GM06990 (cell line): ENCODE data around the gene CMTM2.
A peak's percentile ranks its signal among the peaks of the same experiment; 100 is the strongest.

ENCODE experiments used
- DNase-seq: peaks from one replicate; pipeline ENCODE4 v3.0.0-alpha.2; 2011; ENCODE audit not compliant: insufficient read length; ENCODE audit errors: extremely low read depth
- H3K27me3 ChIP-seq: replicated peaks from 2 replicates; pipeline ENCODE4 v1.6.0; 2011; ENCODE audit warnings: low read length; ENCODE audit not compliant: control insufficient read depth, insufficient read depth
- H3K36me3 ChIP-seq: 2 replicates; pipeline ENCODE4 v1.5.1; 2011; ENCODE audit warnings: low read length; ENCODE audit not compliant: control insufficient read depth, insufficient read depth
- H3K4me3 ChIP-seq: replicated peaks from 2 replicates; pipeline ENCODE4 v1.5.1; 2011; ENCODE audit warnings: low read depth, mild to moderate bottlenecking, control low read depth, low read length
- TF ChIP-seq, protein P1 (sequence below): IDR thresholded peaks from 2 replicates; pipeline ENCODE4 v1.5.1; 2011; ENCODE audit warnings: low read length, control low read depth, mild to moderate bottlenecking, inconsistent platforms; ENCODE audit not compliant: insufficient read depth, poor library complexity, severe bottlenecking

CMTM2 gene

DNA sequence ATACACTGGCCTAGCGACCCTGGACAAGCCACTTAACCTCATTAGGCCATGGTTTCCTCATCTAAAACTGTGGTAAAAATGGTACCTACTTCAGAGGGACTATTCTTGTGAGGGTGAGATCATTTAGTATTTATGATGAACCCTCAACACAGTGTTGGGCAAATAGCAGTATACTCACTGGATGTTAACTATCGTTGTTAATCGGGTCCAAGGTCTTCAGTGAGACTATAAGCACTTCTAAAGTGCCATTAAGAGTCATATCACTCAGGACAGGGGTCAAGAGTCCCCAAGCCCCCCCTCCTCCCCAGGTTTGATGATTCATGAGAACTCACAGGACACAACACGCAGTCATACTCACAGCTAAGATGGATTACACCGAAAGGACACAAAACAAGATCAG lies 40.4 kb upstream of the CMTM2 start:
- DNase-seq = no peak
- Histone ChIP-seq H3K27me3 (no peaks in the 10 kb centered on the region), H3K36me3 (no peaks in the 10 kb centered on the region), H3K4me3 (no peak overlapping the region)
- TF ChIP-seq, protein P1, sequence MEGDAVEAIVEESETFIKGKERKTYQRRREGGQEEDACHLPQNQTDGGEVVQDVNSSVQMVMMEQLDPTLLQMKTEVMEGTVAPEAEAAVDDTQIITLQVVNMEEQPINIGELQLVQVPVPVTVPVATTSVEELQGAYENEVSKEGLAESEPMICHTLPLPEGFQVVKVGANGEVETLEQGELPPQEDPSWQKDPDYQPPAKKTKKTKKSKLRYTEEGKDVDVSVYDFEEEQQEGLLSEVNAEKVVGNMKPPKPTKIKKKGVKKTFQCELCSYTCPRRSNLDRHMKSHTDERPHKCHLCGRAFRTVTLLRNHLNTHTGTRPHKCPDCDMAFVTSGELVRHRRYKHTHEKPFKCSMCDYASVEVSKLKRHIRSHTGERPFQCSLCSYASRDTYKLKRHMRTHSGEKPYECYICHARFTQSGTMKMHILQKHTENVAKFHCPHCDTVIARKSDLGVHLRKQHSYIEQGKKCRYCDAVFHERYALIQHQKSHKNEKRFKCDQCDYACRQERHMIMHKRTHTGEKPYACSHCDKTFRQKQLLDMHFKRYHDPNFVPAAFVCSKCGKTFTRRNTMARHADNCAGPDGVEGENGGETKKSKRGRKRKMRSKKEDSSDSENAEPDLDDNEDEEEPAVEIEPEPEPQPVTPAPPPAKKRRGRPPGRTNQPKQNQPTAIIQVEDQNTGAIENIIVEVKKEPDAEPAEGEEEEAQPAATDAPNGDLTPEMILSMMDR = no peak

GRCh38 chr16:66539623-66540469 lies 39.4 kb upstream of the CMTM2 start:
- no peaks in the 10 kb centered on the region for H3K36me3 ChIP-seq
- TF ChIP-seq, protein P1 = no peak
- H3K27me3 ChIP-seq = no peaks in the 10 kb centered on the region
- peak; percentile 40 for DNase-seq
- no peak overlapping the region for H3K4me3 ChIP-seq

- no peaks in the 10 kb centered on the region for H3K27me3 ChIP-seq
- no peak for DNase-seq
- H3K4me3 ChIP-seq = no peak overlapping the region
- TF ChIP-seq, protein P1 = no peak
- no peaks in the 10 kb centered on the region for H3K36me3 ChIP-seq
Measured at GRCh38 chr16:66541388-66542355, 37.6 kb upstream of the CMTM2 start.

DNA sequence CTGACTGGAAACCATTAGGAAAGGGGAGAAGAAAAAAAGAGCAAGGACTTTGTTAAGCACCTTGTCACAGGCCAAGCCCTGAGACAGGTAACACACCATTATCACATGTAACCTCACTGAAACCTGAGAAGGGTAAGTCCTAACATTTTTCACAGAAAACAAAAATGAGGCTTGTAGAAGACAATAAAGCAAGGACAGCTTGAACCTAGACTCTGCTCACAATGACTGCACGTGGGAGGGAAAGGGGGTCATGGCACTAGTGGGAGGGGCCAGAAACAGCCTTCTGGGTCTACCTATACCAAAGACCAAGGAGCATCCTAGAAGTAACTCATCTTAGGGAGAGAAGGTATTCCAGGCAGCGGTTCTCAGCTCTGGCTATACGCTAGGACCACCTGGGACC lies 36.9 kb upstream of the CMTM2 start:
- TF ChIP-seq, protein P1 = no peak
- Histone ChIP-seq H3K27me3 (no peaks in the 10 kb centered on the region), H3K36me3 (no peaks in the 10 kb centered on the region), H3K4me3 (no peak overlapping the region)
- DNase-seq = no peak

DNA sequence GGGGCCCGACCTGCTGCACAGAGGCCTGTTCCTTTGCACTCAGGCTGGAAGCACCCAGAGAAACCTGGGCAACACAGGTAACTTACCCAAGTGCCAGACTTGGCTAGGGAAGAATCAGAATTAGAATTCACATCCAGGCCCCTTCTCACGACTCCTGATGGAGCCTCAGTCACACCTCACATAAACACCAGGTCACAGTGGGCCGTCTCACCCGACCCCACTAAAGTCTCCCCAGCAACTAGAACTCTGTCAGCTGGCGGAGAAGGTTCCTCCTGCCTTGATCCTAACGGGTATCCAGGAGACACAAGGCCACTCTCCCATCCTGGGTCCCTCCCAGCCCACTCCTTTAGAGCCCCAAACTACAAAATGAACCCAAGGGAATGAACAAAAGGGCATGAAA lies 35.7 kb upstream of the CMTM2 start:
- TF ChIP-seq, protein P1 = no peak
- no peak overlapping the region for H3K4me3 ChIP-seq
- no peak for DNase-seq
- H3K36me3 ChIP-seq = no peaks in the 10 kb centered on the region
- H3K27me3 ChIP-seq = no peaks in the 10 kb centered on the region
